ENCODE measurements around the gene ASIC2.

ASIC2 gene

GRCh38 chr17:33028778-33029177 lies 264.3 kb downstream of the ASIC2 start:
- DNase-seq, result no peak

- no peak for DNase-seq
Measured at GRCh38 chr17:33028061-33028460, 265.0 kb downstream of the ASIC2 start.

GRCh38 chr17:33024688-33025486 lies 268.2 kb downstream of the ASIC2 start:
- DNase-seq, result no peak

DNA sequence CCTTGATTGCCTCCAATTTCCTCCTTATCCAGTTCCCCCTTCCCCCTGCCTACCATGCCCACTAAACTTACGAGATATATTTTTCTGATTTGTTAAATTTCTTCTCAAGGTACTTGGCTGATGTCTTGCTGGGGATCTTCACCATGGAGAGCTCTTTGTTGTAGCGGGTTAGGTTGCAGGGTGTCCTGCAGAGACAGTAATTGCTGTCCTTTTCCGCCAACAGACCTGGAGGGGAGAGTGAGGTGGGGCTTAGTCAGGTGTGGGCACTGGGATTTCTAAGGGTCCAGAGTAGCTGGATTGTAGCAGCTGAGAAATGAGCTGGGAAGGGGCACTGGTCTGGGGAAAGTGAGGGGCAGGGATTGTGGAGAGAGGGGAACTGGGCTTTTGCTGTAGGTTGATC lies 269.3 kb downstream of the ASIC2 start:
- no peak for DNase-seq

DNA sequence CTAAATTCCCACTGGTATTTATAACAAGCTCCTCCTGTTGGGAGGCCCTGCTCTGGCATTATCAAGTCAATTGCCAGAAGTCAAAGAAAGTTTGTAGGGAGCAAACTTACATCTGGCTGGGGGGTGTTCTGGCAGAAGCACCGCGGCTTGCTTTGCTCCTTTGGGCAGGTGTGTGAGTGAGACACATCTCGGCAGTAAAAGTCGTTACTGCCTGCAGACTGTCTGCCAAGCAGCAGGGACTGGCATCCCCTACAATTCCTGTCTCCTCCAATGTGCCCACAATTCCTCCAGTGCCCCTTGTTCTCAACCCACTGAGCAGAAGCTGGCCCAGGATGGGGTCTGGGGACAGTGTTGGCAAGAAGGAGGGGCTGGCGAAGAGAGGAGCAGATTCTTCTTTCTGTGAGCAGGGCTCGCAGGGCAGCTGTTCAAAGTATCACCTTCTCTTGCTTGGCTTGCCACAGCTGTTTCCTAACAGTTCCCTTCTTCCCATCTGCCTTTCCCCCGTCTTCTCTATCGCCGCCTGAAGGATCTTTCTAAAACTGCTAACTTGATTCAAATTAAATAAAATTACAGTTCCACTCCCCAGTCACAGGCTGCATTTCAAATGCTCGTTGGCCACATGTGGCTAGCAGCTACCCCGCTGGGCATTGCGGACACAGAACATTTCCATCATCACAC lies 271.2 kb downstream of the ASIC2 start:
- DNase-seq, result no peak

DNA sequence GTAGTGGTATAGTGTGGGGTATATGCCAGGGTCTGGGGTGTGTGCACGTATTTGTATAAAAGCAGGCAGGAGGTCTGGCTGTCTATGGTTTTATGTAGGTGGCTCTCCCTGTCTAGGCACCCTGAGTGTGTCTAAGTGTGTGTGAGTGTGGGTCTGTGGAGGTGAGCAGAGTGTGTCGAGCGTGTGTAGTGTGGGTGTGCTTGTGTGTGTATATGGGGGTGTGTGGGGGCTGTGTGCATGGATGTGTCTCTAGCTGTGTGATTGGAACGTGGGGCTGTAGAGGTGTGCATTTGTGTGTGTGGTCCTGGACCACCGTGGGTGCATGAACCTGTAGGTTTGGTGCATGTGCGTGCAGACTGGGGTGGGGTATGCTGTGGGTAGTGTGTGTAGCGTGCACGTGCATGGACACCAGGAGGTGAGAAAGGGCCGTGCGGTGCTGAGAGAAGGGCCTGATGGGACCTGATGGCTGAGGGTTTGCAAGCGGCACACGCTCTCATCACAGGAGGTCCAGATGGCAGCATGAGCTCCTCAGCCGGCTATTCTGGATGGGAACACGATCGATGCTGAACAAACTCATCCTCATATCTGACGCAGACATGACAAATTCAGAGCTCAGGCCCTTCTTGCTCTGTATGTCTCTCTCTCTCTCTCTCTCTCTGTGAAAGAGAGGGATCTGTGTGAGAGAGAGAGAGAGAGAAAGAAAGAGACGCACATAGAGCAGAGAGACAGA lies 273.8 kb downstream of the ASIC2 start:
- DNase-seq, result no peak

DNA sequence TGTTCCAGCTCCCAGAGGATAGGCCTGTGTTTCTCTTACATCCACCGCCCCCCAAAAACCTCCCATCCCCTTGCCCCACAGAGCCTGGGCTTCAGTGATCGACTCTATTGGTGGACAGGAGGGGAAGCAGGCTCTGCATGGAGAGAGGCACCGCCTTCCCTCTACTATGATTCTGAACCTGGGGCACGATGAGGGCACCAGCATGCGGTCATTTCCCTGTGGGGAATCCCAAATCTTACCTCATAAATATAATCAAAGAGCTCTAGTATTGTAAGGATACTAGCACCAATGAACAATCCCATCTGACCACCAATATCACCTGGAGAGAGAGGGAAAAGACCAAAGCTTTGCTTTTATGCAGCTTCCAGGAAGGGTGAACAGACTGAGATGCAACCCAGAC lies 275.7 kb downstream of the ASIC2 start:
- DNase-seq, result no peak

GRCh38 chr17:33016920-33017319 lies 276.2 kb downstream of the ASIC2 start:
- no peak for DNase-seq

- DNase-seq, result no peak
Measured at GRCh38 chr17:33015716-33016346, 277.3 kb downstream of the ASIC2 start.

DNA sequence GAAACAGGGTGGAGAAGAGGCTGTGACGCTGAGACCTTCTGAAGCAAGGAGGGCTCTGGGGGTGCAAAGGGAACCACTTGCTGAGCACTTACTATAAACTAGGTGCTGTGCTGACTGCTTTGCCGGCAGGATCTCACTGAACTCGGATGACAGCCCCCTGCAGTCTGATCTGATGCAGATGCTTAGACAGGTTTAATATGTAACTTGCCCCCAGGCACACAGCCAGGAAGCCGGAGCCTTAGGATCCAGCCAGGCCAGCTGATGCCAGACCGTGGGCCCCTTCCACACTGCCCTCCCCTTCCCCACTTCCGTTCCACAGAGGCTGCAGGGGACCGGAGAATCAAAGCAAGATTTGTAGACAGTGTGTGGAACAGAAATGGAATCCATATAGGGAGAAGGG lies 278.3 kb downstream of the ASIC2 start:
- no peak for DNase-seq

- no peak for DNase-seq
Measured at GRCh38 chr17:33013596-33014375, 279.3 kb downstream of the ASIC2 start.

DNA sequence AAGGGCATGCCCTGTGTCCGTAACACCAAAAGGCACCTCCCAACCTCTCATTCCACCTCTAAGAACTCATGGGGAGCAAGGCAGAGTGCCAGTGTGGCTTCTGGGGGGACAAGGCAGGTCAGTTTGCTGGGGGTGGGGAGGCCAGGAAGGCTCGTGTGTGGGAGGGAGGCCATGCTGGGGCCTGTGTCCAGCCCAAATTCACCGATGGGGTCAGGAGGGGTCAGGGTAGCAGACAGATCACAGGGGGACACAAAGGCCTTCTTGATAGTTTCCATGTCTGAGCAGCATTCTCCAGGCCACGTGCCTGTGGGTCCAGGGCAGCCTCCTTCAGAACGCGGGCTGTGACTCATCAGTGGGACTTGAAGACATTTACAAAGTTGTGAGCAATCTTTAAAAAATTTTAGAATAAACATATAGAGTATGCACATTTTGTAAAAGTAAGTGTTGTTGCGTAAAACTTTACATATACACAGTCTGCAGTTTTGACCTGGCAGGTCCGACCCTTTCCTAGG lies 280.5 kb downstream of the ASIC2 start:
- no peak for DNase-seq

- no peak for DNase-seq
Measured at GRCh38 chr17:33009636-33010035, 283.5 kb downstream of the ASIC2 start.

- DNase-seq, result no peak
Measured at GRCh38 chr17:33007186-33007585, 285.9 kb downstream of the ASIC2 start.

DNA sequence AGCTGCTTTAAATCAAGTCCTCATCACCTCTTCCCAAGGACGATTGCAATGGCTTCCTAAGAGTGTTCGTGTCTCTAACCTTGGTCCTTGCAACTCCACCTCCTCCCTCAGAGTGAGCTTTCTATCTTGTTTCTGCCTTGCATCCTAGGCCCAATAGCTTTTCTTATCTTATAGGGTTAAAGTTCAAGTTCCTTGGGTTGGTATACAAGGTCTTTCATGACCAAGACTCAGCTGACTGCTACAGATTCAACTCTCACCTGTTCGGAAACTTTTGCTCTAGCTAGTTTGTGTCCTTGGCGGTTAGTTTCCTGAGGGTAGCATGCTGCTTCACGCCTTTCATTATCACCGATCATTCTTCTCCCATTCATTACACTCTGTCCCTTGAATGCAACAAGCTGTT lies 290.8 kb downstream of the ASIC2 start:
- DNase-seq, result no peak

DNA sequence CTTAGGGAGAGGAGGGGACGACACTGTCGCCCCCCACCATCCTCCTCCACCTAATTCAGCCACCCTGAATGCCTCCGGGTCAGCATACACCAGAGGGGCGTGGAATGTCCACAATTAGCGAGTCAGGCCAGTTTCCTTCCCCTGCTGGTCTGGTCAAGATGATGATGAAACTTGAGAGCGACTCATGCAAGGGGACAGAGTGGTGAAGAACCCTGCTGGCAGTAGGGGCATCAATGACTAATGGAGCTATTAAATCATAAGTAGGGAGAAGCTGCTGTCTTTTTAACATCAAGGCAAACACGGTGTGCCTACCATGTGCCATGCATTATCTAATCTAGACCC lies 294.2 kb downstream of the ASIC2 start:
- DNase-seq, result no peak

DNA sequence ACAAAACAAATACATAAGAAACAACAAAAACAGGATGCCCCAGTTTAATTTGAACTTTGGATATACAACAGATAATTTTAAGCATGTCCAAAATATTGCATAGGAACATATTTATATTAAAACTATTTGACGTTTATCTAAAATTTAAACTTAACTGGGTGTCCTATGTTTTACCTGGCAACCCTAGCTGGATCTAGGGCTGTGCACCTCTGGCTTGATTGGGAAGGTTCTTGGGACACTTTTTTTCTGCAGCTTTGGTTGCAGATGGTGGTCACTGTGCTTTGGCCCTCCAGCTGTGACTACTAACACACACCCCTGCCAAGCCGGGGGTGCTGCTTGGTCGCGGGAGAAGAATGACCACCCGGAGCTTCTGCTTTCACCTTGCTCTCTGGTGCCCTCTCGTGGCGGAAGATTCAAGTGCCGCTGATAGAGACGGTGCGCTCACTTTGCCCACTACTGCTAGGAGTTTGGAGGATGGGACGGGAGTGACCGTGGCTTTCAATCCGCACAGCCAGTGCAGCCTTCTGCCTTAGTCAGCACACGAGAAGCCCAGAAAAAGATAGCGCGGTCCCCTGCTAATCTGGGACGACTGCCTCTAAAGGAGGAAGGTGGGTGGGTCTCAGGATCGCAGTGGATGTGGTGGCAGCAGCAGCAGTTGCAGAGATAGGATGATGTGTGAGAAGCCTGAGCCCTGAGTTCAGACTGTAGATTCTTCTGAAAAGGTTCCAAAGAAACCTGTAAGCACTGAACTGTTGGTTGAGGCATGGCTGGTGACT lies 294.8 kb downstream of the ASIC2 start:
- peak in 50 of 56 donors; percentile 2 to 84 (median 38) for DNase-seq

GRCh38 chr17:32995416-32996045 lies 297.6 kb downstream of the ASIC2 start:
- no peak for DNase-seq

DNA sequence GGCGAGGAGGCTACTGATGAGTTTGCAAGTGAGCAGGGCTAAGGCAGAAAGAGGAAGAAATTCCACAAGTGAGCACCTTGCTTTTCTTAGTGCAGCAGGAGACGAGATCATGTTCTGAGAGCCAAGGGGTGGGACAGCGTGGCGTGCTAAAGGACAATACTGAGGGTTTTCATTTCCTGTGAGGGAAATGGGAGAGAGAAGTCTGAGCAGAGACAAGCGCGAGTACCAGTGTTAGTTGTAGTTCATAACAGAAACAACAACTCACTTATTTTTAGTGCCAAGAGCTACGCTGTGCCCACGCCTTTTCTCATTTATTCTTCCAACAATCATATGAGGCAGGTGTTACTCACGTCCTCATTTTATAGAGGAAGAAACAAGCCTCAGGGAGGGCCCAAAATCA lies 299.1 kb downstream of the ASIC2 start:
- DNase-seq, result peak in 2 of 56 donors; percentile 4 to 17

All from amygdala (tissue), 56 donors.